GM12891 (cell line): Measurements from ENCODE around the gene TMEM191B.
"Not testable (repeated sequence)": the region's sequence is repeated elsewhere in the genome, so short reads cannot be mapped to it uniquely, and the experiment has no call there.

Experiments used
- PAX5 ChIP-seq: IDR thresholded peaks from 2 replicates; pipeline ENCODE4 v1.6.1; 2011; ENCODE audit warnings: low read length, moderate library complexity, mild to moderate bottlenecking; ENCODE audit not compliant: insufficient read depth, severe bottlenecking
- POLR2A ChIP-seq: IDR thresholded peaks from 2 replicates; pipeline ENCODE4 v1.6.1; 2011; ENCODE audit warnings: low read depth, low read length, control low read depth
- POLR2AphosphoS5 ChIP-seq: IDR thresholded peaks from 2 replicates; pipeline ENCODE4 v1.6.1; 2011; ENCODE audit warnings: low read depth, low read length, control low read depth
- POU2F2 ChIP-seq: IDR thresholded peaks from 2 replicates; pipeline ENCODE4 v1.6.1; 2011; ENCODE audit warnings: low read depth, mild to moderate bottlenecking, control low read depth, low read length, moderate library complexity
- SPI1 ChIP-seq: IDR thresholded peaks from 2 replicates; pipeline ENCODE4 v1.6.1; 2011; ENCODE audit warnings: low read depth, low read length, control low read depth
- TAF1 ChIP-seq: IDR thresholded peaks from 2 replicates; pipeline ENCODE4 v1.6.1; 2011; ENCODE audit warnings: low read depth, low read length, control low read depth

DNA sequence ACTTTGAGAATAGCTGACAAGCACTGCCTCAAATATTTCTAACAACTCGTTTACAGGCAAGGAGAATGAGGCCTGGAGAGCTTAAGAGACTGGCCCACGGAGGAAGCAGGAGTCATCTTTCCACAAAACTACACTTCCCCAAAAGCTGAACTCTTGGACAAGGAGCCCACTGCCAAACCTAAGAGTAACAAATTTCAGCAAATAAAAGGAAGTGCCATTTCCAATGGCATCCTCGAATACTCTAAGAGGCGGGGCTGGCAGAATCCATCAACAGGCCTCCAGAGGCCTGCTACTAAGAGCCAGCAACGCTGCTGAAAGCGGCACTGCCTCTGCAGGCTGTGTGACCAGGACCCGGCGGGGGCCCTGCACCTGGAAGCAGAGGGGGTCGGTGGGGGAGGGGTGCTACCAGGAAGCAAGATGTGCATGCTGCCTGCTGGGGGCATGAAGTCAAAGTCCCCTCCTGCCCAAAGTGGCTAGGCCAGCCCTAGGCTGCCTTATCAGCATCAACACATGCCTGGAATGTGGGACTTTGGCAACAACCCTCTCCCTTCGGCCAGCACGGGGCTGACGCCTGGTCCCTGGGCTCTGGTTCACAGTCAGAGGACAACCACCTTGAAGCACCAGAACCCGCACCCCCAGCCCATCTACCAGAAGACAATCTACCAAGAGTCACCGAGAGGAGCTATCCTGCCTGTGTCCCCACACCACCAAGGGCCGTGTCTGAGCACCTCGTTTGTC is 43.1 kb downstream of the TMEM191B start:
- TF ChIP-seq POLR2AphosphoS5, POU2F2, POLR2A, PAX5, TAF1, SPI1: not testable (repeated sequence)
